GM21423 (cell line): ENCODE results near the gene GEN1.

Experiments used
- ATAC-seq: cut with Tn5 transposase; IDR thresholded peaks from one replicate; pipeline ENCODE4 v1.9.1; 2021; ENCODE audit warnings: mild to moderate bottlenecking, moderate library complexity; ENCODE audit not compliant: unreplicated experiment

The GEN1 gene

GRCh38 chr2:17753803-17754663 lies at the start of gene GEN1, which contains the start of gene SMC6:
GEN1 (plus strand) TSS chr2:17754138; CDS start chr2:17759944, 5,806 bp downstream.
SMC6 (minus strand) TSS chr2:17753810; CDS start chr2:17745946, 7,864 bp downstream.
- ATAC-seq, result peak; percentile 69

DNA sequence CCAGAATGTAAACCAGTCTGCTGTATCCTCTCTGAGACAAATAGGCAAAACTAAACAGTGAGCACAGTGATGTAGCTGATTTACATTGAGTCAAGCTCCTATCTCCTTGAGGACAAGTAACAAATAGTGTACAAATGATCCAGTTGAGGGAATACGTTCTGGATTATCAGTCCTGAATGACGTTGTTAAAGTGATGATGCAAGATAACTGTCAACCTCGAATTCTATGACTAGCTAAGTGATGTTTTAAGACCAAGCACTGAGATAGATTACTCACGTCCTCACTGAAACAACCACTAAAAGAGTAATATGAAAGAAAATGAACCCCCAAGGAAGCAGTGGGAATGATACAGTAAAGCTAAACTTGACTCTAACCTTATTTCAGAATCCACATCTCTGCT lies 47.1 kb upstream of the GEN1 start:
- ATAC-seq, result no peak

DNA sequence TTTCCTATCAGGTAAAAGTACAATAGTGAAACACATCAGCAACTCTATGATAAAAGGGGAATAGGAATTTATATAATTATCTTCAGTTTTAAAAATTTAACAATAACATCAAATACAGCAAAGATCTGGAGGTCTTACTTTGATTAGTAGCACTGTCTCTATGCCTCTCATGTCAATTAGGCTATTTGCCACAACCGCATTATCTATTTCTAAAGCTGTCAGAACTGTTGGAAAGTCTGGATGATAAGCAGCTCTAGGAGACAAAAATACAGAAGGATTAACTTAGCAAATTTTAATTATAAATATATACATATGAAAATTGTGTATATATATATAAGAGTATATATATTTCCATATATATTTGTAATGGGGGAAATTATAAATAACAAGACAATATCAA lies 45.4 kb upstream of the GEN1 start:
- ATAC-seq, result no peak

GRCh38 chr2:17709897-17710296 lies 44.0 kb upstream of the GEN1 start:
- ATAC-seq, result no peak

GRCh38 chr2:17710547-17711248 lies 43.2 kb upstream of the GEN1 start:
- no peak for ATAC-seq

GRCh38 chr2:17713291-17713690 lies 40.6 kb upstream of the GEN1 start:
- no peak for ATAC-seq

- ATAC-seq, result no peak
Observed at GRCh38 chr2:17717666-17718065, 36.3 kb upstream of the GEN1 start.

- ATAC-seq, result no peak
Observed at GRCh38 chr2:17718689-17719088, 35.2 kb upstream of the GEN1 start.

DNA sequence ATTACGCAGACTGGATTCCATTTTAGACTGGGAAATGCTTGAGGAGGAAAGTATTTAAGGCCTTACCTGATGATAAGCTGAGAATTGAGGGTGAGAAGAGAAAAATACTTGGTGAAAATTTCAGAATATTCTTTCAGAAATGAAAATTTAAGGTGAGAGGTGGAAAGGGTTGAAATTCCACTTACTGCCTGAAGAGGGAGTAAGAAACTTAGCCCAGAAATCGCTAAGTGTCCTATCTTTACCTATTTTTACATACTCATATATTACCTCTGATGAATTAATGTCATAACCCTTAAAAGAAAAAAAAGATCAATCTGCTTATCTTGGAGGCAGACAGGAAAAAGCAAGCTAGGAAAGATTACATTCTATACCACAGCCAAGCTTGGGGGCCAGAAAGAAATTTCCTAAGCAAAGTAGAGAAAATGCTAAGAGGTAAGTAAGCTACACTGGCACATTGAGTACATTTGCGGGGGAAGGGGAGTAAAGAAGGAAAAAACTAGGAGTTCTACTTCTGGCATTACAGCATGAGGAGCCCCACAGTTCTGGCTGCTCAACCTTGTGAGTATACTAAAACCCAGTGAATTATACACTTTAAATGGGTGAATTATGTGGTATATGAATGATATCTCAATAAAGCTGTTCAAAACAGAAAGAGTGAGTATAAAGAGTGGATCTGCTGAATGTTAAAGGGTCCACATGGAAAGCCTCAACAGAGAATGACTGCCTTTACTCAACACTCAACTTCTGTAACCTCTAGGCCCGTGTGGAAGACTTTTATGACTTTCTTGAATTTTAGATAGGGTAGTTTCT lies 34.2 kb upstream of the GEN1 start:
- peak; percentile 71 for ATAC-seq

DNA sequence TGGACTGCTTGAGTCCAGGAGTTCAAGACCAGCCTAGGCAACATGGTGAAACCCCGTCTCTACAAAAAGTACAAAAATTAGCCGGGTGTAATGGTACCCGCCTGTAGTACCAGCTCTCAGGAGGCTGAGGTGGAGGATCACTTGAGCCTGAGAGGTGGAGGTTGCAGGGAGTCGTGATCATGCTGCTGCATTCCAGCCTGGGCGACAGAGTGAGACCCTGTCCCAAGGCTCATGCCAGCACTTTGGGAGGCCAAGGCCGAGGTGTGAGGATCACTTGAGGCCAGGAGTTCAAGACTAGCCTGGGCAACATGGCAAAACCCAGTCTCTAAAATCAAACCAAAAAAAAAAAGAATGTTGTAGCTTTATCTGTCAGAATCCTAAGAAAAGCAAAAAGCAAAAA lies 25.7 kb upstream of the GEN1 start:
- no peak for ATAC-seq

DNA sequence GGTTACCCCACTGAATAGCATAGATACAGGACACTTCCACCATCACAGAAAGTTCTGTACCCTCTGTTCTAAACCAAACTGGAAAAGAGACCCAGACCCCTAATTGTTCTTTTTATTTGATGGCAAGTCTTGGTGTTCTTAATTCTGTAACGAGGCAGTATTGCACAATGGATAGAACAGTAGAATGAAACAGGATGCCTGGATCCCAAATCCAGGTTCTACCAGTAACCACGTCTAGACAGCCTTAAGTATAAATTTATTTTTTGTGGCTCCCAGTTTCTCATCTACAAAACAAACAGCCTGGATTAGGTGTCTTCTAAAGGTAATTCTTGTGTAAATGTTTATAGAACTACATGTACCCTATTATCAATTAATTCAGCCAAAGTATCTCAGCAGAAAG lies 24.1 kb upstream of the GEN1 start:
- no peak for ATAC-seq

DNA sequence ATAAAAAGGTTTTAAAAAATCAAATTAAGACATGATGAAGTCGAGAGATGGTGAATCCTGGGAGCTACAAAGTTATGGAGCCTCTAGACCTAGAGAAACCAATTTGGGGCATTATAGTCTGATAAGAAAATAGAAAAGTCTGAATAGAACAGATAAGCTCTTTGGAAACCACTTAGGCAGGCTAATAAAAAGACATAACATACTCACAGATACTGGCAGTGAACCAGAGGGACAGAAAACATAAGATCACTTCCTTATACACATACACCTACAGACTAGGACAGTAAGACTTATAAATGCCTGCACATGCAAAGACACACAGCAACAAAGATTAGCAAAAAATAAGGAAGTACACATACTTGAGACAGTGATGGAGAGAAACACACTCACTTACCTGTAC lies 20.3 kb upstream of the GEN1 start:
- ATAC-seq, result no peak

DNA sequence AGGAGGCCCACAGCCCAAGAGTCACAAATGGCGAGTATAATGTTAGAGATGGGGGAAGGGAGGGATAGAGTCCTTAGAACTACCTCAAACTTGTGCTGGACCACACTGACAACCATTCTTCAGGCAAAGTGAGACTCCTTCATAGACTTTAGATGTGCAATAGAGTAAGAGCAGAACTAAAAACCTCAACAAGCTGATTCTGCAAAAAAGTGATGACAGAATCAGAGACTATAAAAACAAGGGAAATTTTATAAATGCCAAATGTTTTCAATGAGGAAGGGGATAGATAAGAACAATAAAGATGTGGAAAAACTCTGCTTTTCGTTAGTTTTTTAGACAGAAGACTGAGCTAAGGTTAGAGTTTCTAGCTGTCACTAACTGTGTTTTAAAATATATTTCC lies 18.1 kb upstream of the GEN1 start:
- ATAC-seq, result no peak

GRCh38 chr2:17736989-17737388 lies 16.9 kb upstream of the GEN1 start:
- ATAC-seq, result no peak

GRCh38 chr2:17740203-17740602 lies 13.7 kb upstream of the GEN1 start:
- ATAC-seq, result no peak

DNA sequence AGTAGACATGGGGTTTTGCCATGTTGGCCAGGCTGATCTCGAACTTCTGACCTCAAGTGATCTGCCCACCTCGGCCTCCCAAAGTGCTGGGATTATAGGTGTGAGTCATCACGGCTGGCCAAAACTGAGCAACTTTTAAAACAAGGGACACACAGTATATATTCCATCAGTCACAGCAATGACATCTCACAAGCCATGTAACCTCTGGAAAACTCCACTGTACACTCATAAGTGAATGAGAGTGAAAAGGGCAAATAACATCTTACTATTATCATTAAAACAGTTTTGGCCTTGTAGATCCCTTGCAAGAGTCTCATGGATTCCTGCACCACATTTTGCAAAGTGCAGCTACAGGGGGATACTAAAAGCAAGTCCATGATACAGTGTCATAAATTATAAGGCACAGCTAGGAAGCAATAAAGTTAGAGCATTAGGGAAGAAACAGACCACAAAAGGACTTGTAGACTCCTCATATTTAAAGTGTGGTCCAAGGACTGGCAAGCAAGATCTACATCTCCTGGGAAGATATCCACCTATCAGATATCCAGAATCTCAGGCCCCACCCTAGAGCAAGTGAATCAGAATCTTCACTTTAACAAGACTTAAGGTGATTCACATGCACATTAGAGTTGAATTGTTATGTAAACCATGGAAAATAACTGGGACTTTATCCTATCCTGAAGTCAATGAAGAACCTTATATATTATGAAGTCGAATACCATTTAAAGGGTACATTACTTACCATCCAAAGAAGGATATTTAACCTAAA lies 6.1 kb upstream of the GEN1 start:
- ATAC-seq, result no peak

DNA sequence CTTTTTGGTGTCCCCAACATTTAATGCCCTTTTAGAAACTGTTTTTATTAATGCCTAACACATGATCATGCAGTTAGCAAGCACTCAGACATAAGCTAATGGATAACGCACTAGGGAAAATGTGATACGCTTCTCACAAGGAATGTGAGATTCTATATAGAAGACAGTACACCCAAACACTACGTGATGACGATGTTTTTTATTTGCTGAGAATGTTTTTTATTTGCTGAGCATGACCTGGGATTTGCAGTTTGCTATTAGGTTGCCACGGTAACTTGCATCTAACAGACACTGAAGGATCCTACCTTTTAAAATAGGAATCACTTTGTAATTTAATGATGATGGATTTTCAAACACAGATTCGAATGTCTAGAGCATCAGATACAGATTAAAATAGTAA lies 5.2 kb upstream of the GEN1 start:
- ATAC-seq, result no peak

- peak; percentile 23 for ATAC-seq
Observed at GRCh38 chr2:17749753-17750438, 4.0 kb upstream of the GEN1 start.

DNA sequence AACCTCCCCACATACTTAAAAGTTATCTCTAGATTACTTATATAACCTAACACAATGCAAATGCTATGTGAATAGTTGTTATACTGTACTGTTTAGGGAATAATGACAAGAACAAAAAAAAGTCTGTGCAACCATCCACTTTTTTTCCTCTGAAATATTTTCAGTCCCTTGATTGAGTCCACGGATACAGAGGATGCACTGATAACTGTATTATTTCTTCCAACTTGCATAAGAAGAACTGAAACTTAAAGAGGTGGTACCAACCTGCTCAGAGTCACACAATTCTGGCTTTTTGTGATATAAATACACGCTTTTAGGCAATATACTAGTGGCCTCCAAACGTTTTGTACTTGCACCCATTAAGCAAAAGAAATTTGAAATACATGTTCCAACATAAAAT lies 1.7 kb upstream of the GEN1 start:
- peak; percentile 12 for ATAC-seq
